Medulla oblongata (tissue), 1 donor: ENCODE results near the gene RBM18.
A peak's percentile ranks its signal among the peaks of the same experiment; 100 is the strongest.

Experiments used
- DNase-seq: peaks from one replicate; pipeline ENCODE4 v3.0.0-alpha.2; 2015; ENCODE audit errors: extremely low spot score

The RBM18 gene

GRCh38 chr9:122264360-122265148 is at the start of gene RBM18, which contains the start of gene MRRF:
Gene RBM18 (minus strand): TSS chr9:122264840. CDS start chr9:122261492, 3,348 bp downstream.
Gene MRRF (plus strand): TSS chr9:122264882. CDS start chr9:122270892, 6,010 bp downstream.
- peak; percentile 85 for DNase-seq

GRCh38 chr9:122314165-122314564 is 49.5 kb upstream of the RBM18 start:
- DNase-seq: no peak

- DNase-seq: no peak
Measured at GRCh38 chr9:122309861-122310260, 45.2 kb upstream of the RBM18 start.

- DNase-seq: no peak
Measured at GRCh38 chr9:122307925-122308324, 43.3 kb upstream of the RBM18 start.

- DNase-seq: no peak
Measured at GRCh38 chr9:122307061-122307460, 42.4 kb upstream of the RBM18 start.

- DNase-seq: no peak
Measured at GRCh38 chr9:122302237-122303093, 37.8 kb upstream of the RBM18 start.

GRCh38 chr9:122297512-122297911 is 32.9 kb upstream of the RBM18 start:
- no peak for DNase-seq

GRCh38 chr9:122294531-122294930 is 29.9 kb upstream of the RBM18 start:
- DNase-seq: no peak

GRCh38 chr9:122291458-122291857 is 26.8 kb upstream of the RBM18 start:
- DNase-seq: no peak

- DNase-seq: no peak
Measured at GRCh38 chr9:122287214-122287720, 22.6 kb upstream of the RBM18 start.

- DNase-seq: peak; percentile 28
Measured at GRCh38 chr9:122286764-122287163, 22.1 kb upstream of the RBM18 start.

- no peak for DNase-seq
Measured at GRCh38 chr9:122281368-122281767, 16.7 kb upstream of the RBM18 start.

GRCh38 chr9:122277285-122277897 is 12.8 kb upstream of the RBM18 start:
- no peak for DNase-seq

GRCh38 chr9:122276096-122276495 is 11.5 kb upstream of the RBM18 start:
- no peak for DNase-seq

- no peak for DNase-seq
Measured at GRCh38 chr9:122274055-122274454, 9.4 kb upstream of the RBM18 start.

GRCh38 chr9:122268041-122268814 is 3.6 kb upstream of the RBM18 start:
- DNase-seq: no peak

- peak; percentile 53 for DNase-seq
Measured at GRCh38 chr9:122265149-122265915, 692 bp upstream of the RBM18 start.

GRCh38 chr9:122263699-122264349 is 816 bp downstream of the RBM18 start:
- no peak for DNase-seq

GRCh38 chr9:122262073-122262472 is 2.6 kb downstream of the RBM18 start:
- no peak for DNase-seq

- DNase-seq: no peak
Measured at GRCh38 chr9:122261469-122261881, 3.2 kb downstream of the RBM18 start.
